ENCODE data around the gene CD47. TPM values are rescaled to one million over a fixed set of nuclear protein-coding genes. Genes with fewer than 3 reads are reported as not detected.

CD47 gene
- total and polyA plus RNA-seq, 2 of the 4 experiments (the other 2 are of a cell fraction), result 45.9 to 52.0 TPM

DNA sequence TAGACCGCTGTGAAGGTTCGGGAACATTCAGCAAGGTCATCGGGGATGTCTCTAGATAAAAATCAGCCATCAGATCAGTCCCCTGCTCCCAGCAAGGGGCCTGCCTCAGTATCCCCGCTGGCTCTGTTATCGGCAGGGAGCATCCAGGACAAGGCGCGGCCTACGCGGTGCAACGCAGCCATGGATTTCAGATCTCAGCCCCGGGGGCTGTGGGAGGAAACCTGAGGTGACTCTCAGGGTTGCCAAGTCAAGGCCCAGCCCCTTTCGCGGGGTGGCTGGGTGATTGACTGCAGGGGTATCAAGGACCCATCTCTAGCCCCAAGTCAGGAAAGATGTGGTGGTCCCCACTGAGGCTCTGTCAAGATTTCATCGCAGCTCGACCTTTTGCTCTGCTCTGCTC, 23.1 kb upstream of the CD47 start:
- WGBS, 2 experiments (ENCODE audit: extremely low coverage in 2 of 2, insufficient read length in 1 of 2), result 88% methylated on average over 8 of the region's 15 CpGs; no CpG with 5 or more reads in 1 of the 2 experiments
- Histone ChIP-seq H3K27ac (ENCODE audit: insufficient read depth, low read length) (no peak overlapping the region), H3K4me1 (ENCODE audit: control insufficient read depth, insufficient read depth, low read length) (peaks cover 4% of the 10 kb centered on the region), H4K91ac (ENCODE audit: insufficient read depth, low read depth, low read length) (no peak overlapping the region), H4K5ac (ENCODE audit: low read depth, low read length) (no peak overlapping the region), H3K9me1 (ENCODE audit: insufficient read depth, low read length) (peaks cover 7% of the 10 kb centered on the region; the same call in 1 of the 2 replicates), H3K79me1 (ENCODE audit: low read depth in 1 of 2, low read length in 2 of 2) (no peaks in the 10 kb centered on the region), H2BK120ac (ENCODE audit: low read depth, low read length) (no peak overlapping the region), H2AFZ (replicated peaks; ENCODE audit: low read length, poor library complexity) (no peak overlapping the region), H2AK5ac (ENCODE audit: low read depth, low read length) (no peak overlapping the region), H2BK20ac (ENCODE audit: low read depth, low read length) (no peak overlapping the region), H3K9ac (ENCODE audit: low read depth, low read length) (no peak overlapping the region), H3K4ac (ENCODE audit: low read depth, low read length) (no peak overlapping the region), H3K4me3 (ENCODE audit: insufficient read depth, low read depth, low read length) (no peak overlapping the region), H2AK9ac (replicated peaks; ENCODE audit: low read depth, low read length, poor library complexity) (no peak overlapping the region), H3K14ac (replicated peaks; ENCODE audit: low read depth, low read length) (no peak overlapping the region), H4K8ac (ENCODE audit: low read depth in 2 of 2, low read length in 2 of 2) (no peak overlapping the region), H3K4me2 (ENCODE audit: low read depth, low read length) (no peak overlapping the region), H3K56ac (ENCODE audit: extremely low read depth, insufficient read depth, low read length) (no peak overlapping the region), H2BK5ac (ENCODE audit: low read depth, low read length, poor library complexity, severe bottlenecking) (no peak overlapping the region), H3K36me3 (ENCODE audit: control insufficient read depth, insufficient read depth, low read length) (no peaks in the 10 kb centered on the region), H2BK15ac (ENCODE audit: low read depth, low read length) (no peak overlapping the region), H3K23ac (ENCODE audit: low read depth, low read length) (no peak overlapping the region), H3K18ac (ENCODE audit: low read depth, low read length) (no peak overlapping the region), H3K9me3 (ENCODE audit: control insufficient read depth, insufficient read depth, low read length) (no peaks in the 10 kb centered on the region), H3K27me3 (ENCODE audit: control insufficient read depth, insufficient read depth, low read length) (no peaks in the 10 kb centered on the region), H4K20me1 (ENCODE audit: insufficient read depth, low read length) (no peaks in the 10 kb centered on the region)
- no peak for DNase-seq
- intact Hi-C loops (cut with micrococcal nuclease), result no loop called here
- ChIA-PET CTCF (no interaction called here), POLR2A (ENCODE audit: unreplicated experiment) (no interaction called here)
- dilution Hi-C loops (cut with HindIII; ENCODE audit: low sequenced_read_pairs, unreplicated experiment), result no loop called here
- no TSS peak for BruUV-seq (replicated peaks)
- no peak for TF ChIP-seq MAZ (IDR thresholded peaks at IDR 0.05; ENCODE audit: borderline replicate concordance, low read depth, low read length)
- TF ChIP-seq CEBPB (IDR thresholded peaks at IDR 0.05; ENCODE audit: low read depth, low read length), result no peak
- in situ Hi-C loops (cut with MboI; ENCODE audit: low sequenced_read_pairs), result no loop called here
- ATAC-seq (ENCODE audit: low read depth), result no peak

Measured in IMR-90 (cell line).